HEK293T (cell line): ENCODE measurements around the gene S100A12.

Experiments used
- CTCF ChIA-PET: fragments of 350-600 bp; formaldehyde crosslinking; extraction: SDS; loops from one replicate; lab custom pipeline; 2021; ENCODE audit warnings: antibody characterized with exemption, inconsistent platforms; lab: Yijun Ruan, JAX
- POLR2A ChIA-PET: fragments of 350-600 bp; formaldehyde crosslinking; extraction: SDS; loops from one replicate; lab custom pipeline; 2020; ENCODE audit warnings: antibody characterized with exemption, inconsistent platforms; lab: Yijun Ruan, JAX
- DNase-seq: peaks from one replicate; pipeline ENCODE4 v3.0.0; 2012; ENCODE audit warnings: mixed read lengths; ENCODE audit errors: extremely low spot score
- ARNT ChIP-seq: fragments of 450-650 bp; IDR thresholded peaks from 2 replicates; pipeline ENCODE4 v1.6.1; 2017; ENCODE audit warnings: mild to moderate bottlenecking
- BHLHE40 ChIP-seq: fragments of 450-650 bp; IDR thresholded peaks from 2 replicates; pipeline ENCODE4 v1.6.1; 2016; ENCODE audit warnings: mild to moderate bottlenecking, moderate library complexity, borderline replicate concordance
- CTBP1 ChIP-seq: fragments of 450-650 bp; IDR thresholded peaks from 2 replicates; pipeline ENCODE4 v1.6.1; 2016; ENCODE audit warnings: borderline replicate concordance
- ELF4 ChIP-seq: fragments of 450-650 bp; IDR thresholded peaks from 2 replicates; pipeline ENCODE4 v1.6.1; 2017; ENCODE audit warnings: antibody characterized with exemption
- FOXA1 ChIP-seq: fragments of 450-650 bp; IDR thresholded peaks from 2 replicates; pipeline ENCODE4 v1.6.1; 2016; ENCODE audit warnings: mild to moderate bottlenecking
- FOXK2 ChIP-seq: fragments of 450-650 bp; IDR thresholded peaks from 2 replicates; pipeline ENCODE4 v1.6.1; 2016; ENCODE audit warnings: mild to moderate bottlenecking
- FOXM1 ChIP-seq: fragments of 450-650 bp; IDR thresholded peaks from 2 replicates; pipeline ENCODE4 v1.6.1; 2017; ENCODE audit warnings: mild to moderate bottlenecking, borderline replicate concordance
- HDGF ChIP-seq: fragments of 450-650 bp; IDR thresholded peaks from 2 replicates; pipeline ENCODE4 v1.6.1; 2017; ENCODE audit warnings: antibody characterized with exemption, borderline replicate concordance
- L3MBTL2 ChIP-seq: fragments of 450-650 bp; conservative IDR thresholded peaks from 2 replicates; pipeline ENCODE4 v1.6.1; 2016; ENCODE audit warnings: mild to moderate bottlenecking
- LEF1 ChIP-seq: fragments of 450-650 bp; IDR thresholded peaks from 2 replicates; pipeline ENCODE4 v1.6.1; 2017; ENCODE audit warnings: mild to moderate bottlenecking, borderline replicate concordance
- NFRKB ChIP-seq: fragments of 450-650 bp; IDR thresholded peaks from 2 replicates; pipeline ENCODE4 v1.6.1; 2016; ENCODE audit warnings: mild to moderate bottlenecking, moderate library complexity
- PKNOX1 ChIP-seq: fragments of 450-650 bp; IDR thresholded peaks from 2 replicates; pipeline ENCODE4 v1.6.1; 2016
- SP1 ChIP-seq: fragments of 450-650 bp; IDR thresholded peaks from 2 replicates; pipeline ENCODE4 v1.6.1; 2017
- SUZ12 ChIP-seq: fragments of 450-650 bp; IDR thresholded peaks from 2 replicates; pipeline ENCODE4 v1.6.1; 2016; ENCODE audit warnings: mild to moderate bottlenecking
- TARDBP ChIP-seq: fragments of 450-650 bp; IDR thresholded peaks from 2 replicates; pipeline ENCODE4 v1.6.1; 2016
- ZNF384 ChIP-seq: fragments of 450-650 bp; IDR thresholded peaks from 2 replicates; pipeline ENCODE4 v1.6.1; 2016

Gene S100A12

GRCh38 chr1:153358691-153358975, 16.8 kb downstream of the S100A12 start:
- no peak for TF ChIP-seq HDGF
- TF ChIP-seq NFRKB, result no peak
- TF ChIP-seq L3MBTL2, result no peak
- no peak for TF ChIP-seq ARNT
- no peak for TF ChIP-seq FOXM1
- TF ChIP-seq ELF4, result no peak
- TF ChIP-seq TARDBP, result no peak
- TF ChIP-seq FOXK2, result no peak
- no peak for TF ChIP-seq SP1
- TF ChIP-seq ZNF384, result no peak
- no peak for TF ChIP-seq BHLHE40
- no peak for TF ChIP-seq LEF1
- TF ChIP-seq CTBP1, result no peak
- TF ChIP-seq SUZ12, result no peak
- TF ChIP-seq PKNOX1, result no peak
- TF ChIP-seq FOXA1, result no peak
- no peak for DNase-seq
- ChIA-PET CTCF (interaction anchor here (0.5 to 2.9 kb wide), 2 partner anchors 136 to 284 kb away, joined by 3 to 16 read pairs; no protein-coding TSS in a partner anchor), POLR2A (no interaction called here)

- no peak for TF ChIP-seq FOXK2
- TF ChIP-seq HDGF, result no peak
- TF ChIP-seq FOXA1, result no peak
- no peak for TF ChIP-seq PKNOX1
- TF ChIP-seq CTBP1, result no peak
- TF ChIP-seq L3MBTL2, result no peak
- TF ChIP-seq FOXM1, result no peak
- no peak for TF ChIP-seq SP1
- TF ChIP-seq BHLHE40, result no peak
- no peak for TF ChIP-seq ZNF384
- no peak for TF ChIP-seq SUZ12
- no peak for DNase-seq
- ChIA-PET CTCF (interaction anchor here (0.5 to 2.9 kb wide), 2 partner anchors 137 to 285 kb away, joined by 3 to 16 read pairs; no protein-coding TSS in a partner anchor), POLR2A (no interaction called here)
These were observed 17.3 kb downstream of the S100A12 start, which contains the start of gene S100A9 for GRCh38 chr1:153357853-153358690. Gene S100A9 (plus strand): TSS chr1:153357854. CDS start chr1:153358284, 430 bp downstream.

GRCh38 chr1:153357076-153357852, 18.2 kb downstream of the S100A12 start:
- CTCF ChIA-PET, result interaction anchor here (2.9 kb wide), 1 partner anchor 138 kb away, joined by 16 read pairs; no protein-coding TSS in a partner anchor
- POLR2A ChIA-PET, result no interaction called here
- no peak for DNase-seq
- TF ChIP-seq HDGF (no peak), NFRKB (no peak)

- no peak for DNase-seq
- POLR2A ChIA-PET, result no interaction called here
- CTCF ChIA-PET, result interaction anchor here (1.6 to 8.4 kb wide), 3 partner anchors 138 to 142 kb away, joined by 9 to 98 read pairs (median 16); no protein-coding TSS in a partner anchor
- no peak for TF ChIP-seq SUZ12
- TF ChIP-seq FOXK2, result no peak
- no peak for TF ChIP-seq ZNF384
- TF ChIP-seq LEF1, result no peak
- no peak for TF ChIP-seq BHLHE40
- TF ChIP-seq ARNT, result no peak
- no peak for TF ChIP-seq HDGF
- no peak for TF ChIP-seq TARDBP
- no peak for TF ChIP-seq FOXA1
- no peak for TF ChIP-seq ELF4
- no peak for TF ChIP-seq CTBP1
- TF ChIP-seq FOXM1, result no peak
- TF ChIP-seq L3MBTL2, result no peak
These were observed 18.9 kb downstream of the S100A12 start for GRCh38 chr1:153356392-153357075.

GRCh38 chr1:153355445-153356071, 19.9 kb downstream of the S100A12 start:
- no peak for TF ChIP-seq BHLHE40
- TF ChIP-seq NFRKB, result no peak
- no peak for TF ChIP-seq CTBP1
- no peak for TF ChIP-seq FOXK2
- no peak for TF ChIP-seq SUZ12
- TF ChIP-seq LEF1, result no peak
- no peak for TF ChIP-seq ARNT
- no peak for TF ChIP-seq PKNOX1
- TF ChIP-seq ELF4, result no peak
- no peak for TF ChIP-seq FOXA1
- no peak for TF ChIP-seq ZNF384
- no peak for TF ChIP-seq L3MBTL2
- TF ChIP-seq FOXM1, result no peak
- no peak for TF ChIP-seq HDGF
- no peak for TF ChIP-seq SP1
- ChIA-PET POLR2A (interaction anchor here (0.6 kb wide), 1 partner anchor 213 kb away, joined by 3 read pairs; no protein-coding TSS in a partner anchor), CTCF (interaction anchor here (0.6 to 8.4 kb wide), 13 partner anchors 9 to 420 kb away, joined by 3 to 98 read pairs (median 4); partner anchors contain the start of gene S100A13)
- peak; percentile 79 for DNase-seq
